Globus pallidus (tissue), 1 donor: ENCODE measurements around the gene ANKRD6.
"Not testable (repeated sequence)": the region's sequence is repeated elsewhere in the genome, so short reads cannot be mapped to it uniquely, and the experiment has no call there.

ENCODE experiments used
- DNase-seq: peaks from one replicate; pipeline ENCODE4 v3.0.0-alpha.2; 2015; ENCODE audit warnings: low spot score

ANKRD6 gene

GRCh38 chr6:89432875-89433251 lies at the start of gene ANKRD6:
ANKRD6 (plus strand) TSS chr6:89433152; CDS start chr6:89566977, 133,825 bp downstream.
- peak; percentile 29 for DNase-seq

- DNase-seq, result no peak
Measured at GRCh38 chr6:89385156-89385667, 47.7 kb upstream of the ANKRD6 start.

- DNase-seq, result no peak
Measured at GRCh38 chr6:89385846-89386245, 47.1 kb upstream of the ANKRD6 start.

- peak; percentile 60 for DNase-seq
Measured at GRCh38 chr6:89386917-89387491, 45.9 kb upstream of the ANKRD6 start.

- no peak for DNase-seq
Measured at GRCh38 chr6:89387516-89388201, 45.3 kb upstream of the ANKRD6 start.

- no peak for DNase-seq
Measured at GRCh38 chr6:89388846-89389245, 44.1 kb upstream of the ANKRD6 start.

- no peak for DNase-seq
Measured at GRCh38 chr6:89392823-89393222, 40.1 kb upstream of the ANKRD6 start.

- DNase-seq, result no peak
Measured at GRCh38 chr6:89393659-89394058, 39.3 kb upstream of the ANKRD6 start.

- DNase-seq, result not testable (repeated sequence)
Measured at GRCh38 chr6:89397884-89398283, 35.1 kb upstream of the ANKRD6 start.

- no peak for DNase-seq
Measured at GRCh38 chr6:89398762-89399525, 34.0 kb upstream of the ANKRD6 start.

GRCh38 chr6:89400050-89400449 lies 32.9 kb upstream of the ANKRD6 start:
- DNase-seq, result no peak

- DNase-seq, result peak; percentile 35
Measured at GRCh38 chr6:89400912-89401399, 32.0 kb upstream of the ANKRD6 start.

GRCh38 chr6:89402776-89403175 lies 30.2 kb upstream of the ANKRD6 start:
- no peak for DNase-seq

- no peak for DNase-seq
Measured at GRCh38 chr6:89404512-89404911, 28.4 kb upstream of the ANKRD6 start.

GRCh38 chr6:89406141-89406540 lies 26.8 kb upstream of the ANKRD6 start:
- no peak for DNase-seq

GRCh38 chr6:89409461-89410035 lies 23.4 kb upstream of the ANKRD6 start:
- DNase-seq, result no peak

- DNase-seq, result no peak
Measured at GRCh38 chr6:89410231-89410761, 22.7 kb upstream of the ANKRD6 start.

GRCh38 chr6:89410788-89411144 lies 22.2 kb upstream of the ANKRD6 start:
- DNase-seq, result no peak

- DNase-seq, result no peak
Measured at GRCh38 chr6:89411145-89412070, 21.5 kb upstream of the ANKRD6 start.

- peak; percentile 82 for DNase-seq
Measured at GRCh38 chr6:89412071-89413005, 20.6 kb upstream of the ANKRD6 start, which contains the start of gene RRAGD. RRAGD (minus strand) TSS chr6:89412273; CDS start chr6:89411993, 280 bp downstream.
